ENCODE data around the gene ACOT11.

DNA sequence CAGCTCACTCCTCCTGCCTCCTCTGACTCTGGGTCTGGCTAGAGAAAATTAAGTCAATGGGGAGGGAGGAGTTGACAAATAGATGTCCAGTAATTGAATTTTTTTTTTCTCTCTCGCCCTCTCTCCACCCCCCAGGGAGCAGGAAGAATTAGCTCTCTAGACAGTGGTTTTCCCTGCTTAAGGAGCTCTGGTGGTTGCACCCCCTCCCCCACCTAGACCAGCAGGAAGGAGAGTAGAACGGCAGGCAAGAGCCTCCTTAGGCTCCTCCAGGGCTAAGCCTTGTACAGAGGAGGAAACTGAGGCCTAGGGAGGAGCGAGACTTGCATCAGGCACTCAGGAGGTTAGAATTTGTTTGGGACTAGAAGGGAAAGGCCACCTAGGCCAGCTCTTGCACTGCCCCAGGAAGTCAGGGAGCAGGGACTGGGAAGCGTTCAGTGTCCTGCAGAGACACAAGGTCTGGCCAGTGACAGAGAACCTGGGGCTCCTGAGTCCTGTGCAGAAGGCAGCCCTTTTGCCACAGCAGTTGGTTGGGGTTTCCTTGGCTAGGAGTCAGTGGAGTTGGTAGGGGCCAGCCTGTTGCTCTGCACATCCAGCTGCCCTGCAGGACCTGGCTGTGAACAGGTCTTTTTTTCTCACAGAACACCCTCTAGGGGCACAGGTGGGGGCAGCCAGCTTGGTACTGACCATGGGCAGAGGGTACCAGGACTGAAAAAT is 49.5 kb upstream of the ACOT11 start:
- TF ChIP-seq, protein P1, sequence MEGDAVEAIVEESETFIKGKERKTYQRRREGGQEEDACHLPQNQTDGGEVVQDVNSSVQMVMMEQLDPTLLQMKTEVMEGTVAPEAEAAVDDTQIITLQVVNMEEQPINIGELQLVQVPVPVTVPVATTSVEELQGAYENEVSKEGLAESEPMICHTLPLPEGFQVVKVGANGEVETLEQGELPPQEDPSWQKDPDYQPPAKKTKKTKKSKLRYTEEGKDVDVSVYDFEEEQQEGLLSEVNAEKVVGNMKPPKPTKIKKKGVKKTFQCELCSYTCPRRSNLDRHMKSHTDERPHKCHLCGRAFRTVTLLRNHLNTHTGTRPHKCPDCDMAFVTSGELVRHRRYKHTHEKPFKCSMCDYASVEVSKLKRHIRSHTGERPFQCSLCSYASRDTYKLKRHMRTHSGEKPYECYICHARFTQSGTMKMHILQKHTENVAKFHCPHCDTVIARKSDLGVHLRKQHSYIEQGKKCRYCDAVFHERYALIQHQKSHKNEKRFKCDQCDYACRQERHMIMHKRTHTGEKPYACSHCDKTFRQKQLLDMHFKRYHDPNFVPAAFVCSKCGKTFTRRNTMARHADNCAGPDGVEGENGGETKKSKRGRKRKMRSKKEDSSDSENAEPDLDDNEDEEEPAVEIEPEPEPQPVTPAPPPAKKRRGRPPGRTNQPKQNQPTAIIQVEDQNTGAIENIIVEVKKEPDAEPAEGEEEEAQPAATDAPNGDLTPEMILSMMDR (conservative IDR thresholded peaks at IDR 0.05 in 1 of 2, IDR thresholded peaks at IDR 0.05 in 1 of 2; ENCODE audit: extremely low read depth in 1 of 2, insufficient read depth in 1 of 2, low read depth in 1 of 2, low read length in 2 of 2) = no peak
- TF ChIP-seq EZH2 (IDR thresholded peaks at IDR 0.05; ENCODE audit: borderline replicate concordance, low read length) = no peak

All from mammary epithelial cell (primary cell).